Measurements from ENCODE around the gene PCDH15.

Gene PCDH15

DNA sequence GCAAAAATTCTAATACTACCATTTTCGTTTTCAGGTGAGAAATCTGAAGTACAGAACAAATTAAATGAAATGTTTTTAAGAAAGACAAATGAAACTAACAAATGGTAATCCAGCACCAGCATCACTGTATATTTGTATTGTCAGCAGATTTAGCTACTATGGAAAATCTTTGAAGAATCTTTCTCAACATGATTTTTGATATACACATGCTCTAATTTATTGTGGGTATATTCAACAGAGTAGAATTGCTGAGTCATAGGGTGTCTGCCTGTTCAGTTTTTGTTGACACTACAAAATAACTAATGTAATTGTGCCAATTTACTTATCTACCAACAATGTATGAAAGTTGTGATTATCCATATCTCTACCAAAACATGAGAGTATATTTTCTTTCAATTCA, 437.6 kb downstream of the PCDH15 start:
- no peak overlapping the region for H3K27ac ChIP-seq (ENCODE audit: low read length)
- H3K4me3 ChIP-seq (ENCODE audit: low read length) = no peak overlapping the region
- H3K9me3 ChIP-seq (replicated peaks; ENCODE audit: insufficient read depth, low read length) = no peaks in the 10 kb centered on the region
- no peaks in the 10 kb centered on the region for H3K79me2 ChIP-seq (ENCODE audit: low read length)
- H3K9me2 ChIP-seq (replicated peaks; ENCODE audit: insufficient read depth, low read length) = no peaks in the 10 kb centered on the region
- peak overlapping the region; percentile 2; the same call in 1 of the 2 replicates for H3K4me2 ChIP-seq (ENCODE audit: low read depth, low read length)
- TF ChIP-seq EZH2phosphoT487 (IDR thresholded peaks at IDR 0.05; ENCODE audit: low read length) (no peak), EZH2 (optimal IDR thresholded peaks at IDR 0.05; ENCODE audit: low read depth, low read length) (no peak)
- TF ChIP-seq, protein P1, sequence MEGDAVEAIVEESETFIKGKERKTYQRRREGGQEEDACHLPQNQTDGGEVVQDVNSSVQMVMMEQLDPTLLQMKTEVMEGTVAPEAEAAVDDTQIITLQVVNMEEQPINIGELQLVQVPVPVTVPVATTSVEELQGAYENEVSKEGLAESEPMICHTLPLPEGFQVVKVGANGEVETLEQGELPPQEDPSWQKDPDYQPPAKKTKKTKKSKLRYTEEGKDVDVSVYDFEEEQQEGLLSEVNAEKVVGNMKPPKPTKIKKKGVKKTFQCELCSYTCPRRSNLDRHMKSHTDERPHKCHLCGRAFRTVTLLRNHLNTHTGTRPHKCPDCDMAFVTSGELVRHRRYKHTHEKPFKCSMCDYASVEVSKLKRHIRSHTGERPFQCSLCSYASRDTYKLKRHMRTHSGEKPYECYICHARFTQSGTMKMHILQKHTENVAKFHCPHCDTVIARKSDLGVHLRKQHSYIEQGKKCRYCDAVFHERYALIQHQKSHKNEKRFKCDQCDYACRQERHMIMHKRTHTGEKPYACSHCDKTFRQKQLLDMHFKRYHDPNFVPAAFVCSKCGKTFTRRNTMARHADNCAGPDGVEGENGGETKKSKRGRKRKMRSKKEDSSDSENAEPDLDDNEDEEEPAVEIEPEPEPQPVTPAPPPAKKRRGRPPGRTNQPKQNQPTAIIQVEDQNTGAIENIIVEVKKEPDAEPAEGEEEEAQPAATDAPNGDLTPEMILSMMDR (IDR thresholded peaks at IDR 0.05; ENCODE audit: low read length) = no peak
- H3K36me3 ChIP-seq (replicated peaks; ENCODE audit: insufficient read depth, low read length) = no peaks in the 10 kb centered on the region
- H4K20me1 ChIP-seq (ENCODE audit: insufficient read depth, low read length) = no peaks in the 10 kb centered on the region
- no peaks in the 10 kb centered on the region for H3K27me3 ChIP-seq (replicated peaks; ENCODE audit: insufficient read depth, low read length)
- H3K9ac ChIP-seq (ENCODE audit: low read length) = no peak overlapping the region
- H3F3A ChIP-seq (ENCODE audit: insufficient read depth, low read length) = no peaks in the 10 kb centered on the region
- H2AFZ ChIP-seq (ENCODE audit: low read length) = no peak overlapping the region
- DNase-seq = peak; percentile 28
- H3K4me1 ChIP-seq (ENCODE audit: low read length) = no peaks in the 10 kb centered on the region

DNA sequence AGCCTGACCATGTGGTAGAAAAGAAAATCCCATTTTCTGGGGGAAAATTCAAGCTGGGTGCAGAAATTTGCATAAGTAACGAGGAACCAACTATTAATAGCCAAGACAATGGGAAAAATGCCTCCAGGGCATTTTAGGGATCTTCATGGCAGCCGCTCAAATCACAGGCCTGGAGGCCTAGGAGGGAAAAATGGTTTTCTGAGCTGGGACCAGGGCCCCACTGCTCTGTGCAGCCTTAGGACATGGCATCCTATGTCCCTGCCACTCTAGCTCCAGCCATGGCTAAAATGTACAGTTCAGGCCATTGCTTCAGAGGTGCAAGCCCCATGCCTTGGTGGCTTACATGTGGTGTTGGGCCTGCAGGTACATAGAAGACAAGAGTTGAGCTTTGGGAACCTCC, 459.0 kb downstream of the PCDH15 start:
- H3K79me2 ChIP-seq (ENCODE audit: low read length) = no peaks in the 10 kb centered on the region
- TF ChIP-seq EZH2phosphoT487 (IDR thresholded peaks at IDR 0.05; ENCODE audit: low read length) = no peak
- no peak for TF ChIP-seq EZH2 (optimal IDR thresholded peaks at IDR 0.05; ENCODE audit: low read depth, low read length)
- TF ChIP-seq, protein P1 (IDR thresholded peaks at IDR 0.05; ENCODE audit: low read length) = no peak
- H3K36me3 ChIP-seq (replicated peaks; ENCODE audit: insufficient read depth, low read length) = no peaks in the 10 kb centered on the region
- no peak overlapping the region for H2AFZ ChIP-seq (ENCODE audit: low read length)
- no peak overlapping the region for H3K9ac ChIP-seq (ENCODE audit: low read length)
- no peaks in the 10 kb centered on the region for H3K4me1 ChIP-seq (ENCODE audit: low read length)
- no peaks in the 10 kb centered on the region for H4K20me1 ChIP-seq (ENCODE audit: insufficient read depth, low read length)
- H3K27me3 ChIP-seq (replicated peaks; ENCODE audit: insufficient read depth, low read length) = no peaks in the 10 kb centered on the region
- DNase-seq = no peak
- H3K4me3 ChIP-seq (ENCODE audit: low read length) = no peak overlapping the region
- no peak overlapping the region for H3K27ac ChIP-seq (ENCODE audit: low read length)
- H3F3A ChIP-seq (ENCODE audit: insufficient read depth, low read length) = no peaks in the 10 kb centered on the region
- no peaks in the 10 kb centered on the region for H3K9me3 ChIP-seq (replicated peaks; ENCODE audit: insufficient read depth, low read length)
- H3K9me2 ChIP-seq (replicated peaks; ENCODE audit: insufficient read depth, low read length) = no peaks in the 10 kb centered on the region
- H3K4me2 ChIP-seq (ENCODE audit: low read depth, low read length) = no peak overlapping the region

DNA sequence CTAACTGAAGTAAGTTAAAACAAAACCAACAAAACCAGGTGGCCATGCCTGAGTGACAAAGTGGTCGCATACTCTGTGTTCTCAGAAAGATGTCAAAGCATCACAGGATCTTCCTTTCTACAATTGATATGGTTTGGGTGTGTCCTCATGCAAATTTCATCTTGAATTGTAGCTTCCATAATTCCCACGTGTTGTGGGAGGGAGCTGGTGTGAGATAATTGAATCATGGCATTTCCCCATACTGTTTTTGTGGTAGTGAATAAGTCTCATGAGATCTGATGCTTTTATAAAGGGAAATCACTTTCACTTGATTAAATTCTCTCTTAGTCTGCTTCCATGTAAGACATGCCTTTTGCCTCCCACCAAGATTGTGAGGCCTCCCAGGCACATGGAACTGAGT, 465.7 kb downstream of the PCDH15 start:
- no peaks in the 10 kb centered on the region for H4K20me1 ChIP-seq (ENCODE audit: insufficient read depth, low read length)
- H3K9me3 ChIP-seq (replicated peaks; ENCODE audit: insufficient read depth, low read length) = no peaks in the 10 kb centered on the region
- H3K27me3 ChIP-seq (replicated peaks; ENCODE audit: insufficient read depth, low read length) = no peaks in the 10 kb centered on the region
- H2AFZ ChIP-seq (ENCODE audit: low read length) = no peak overlapping the region
- DNase-seq = no peak
- TF ChIP-seq EZH2phosphoT487 (IDR thresholded peaks at IDR 0.05; ENCODE audit: low read length) (no peak), EZH2 (optimal IDR thresholded peaks at IDR 0.05; ENCODE audit: low read depth, low read length) (no peak)
- TF ChIP-seq, protein P1 (IDR thresholded peaks at IDR 0.05; ENCODE audit: low read length) = no peak
- H3K9ac ChIP-seq (ENCODE audit: low read length) = no peak overlapping the region
- no peaks in the 10 kb centered on the region for H3F3A ChIP-seq (ENCODE audit: insufficient read depth, low read length)
- H3K36me3 ChIP-seq (replicated peaks; ENCODE audit: insufficient read depth, low read length) = no peaks in the 10 kb centered on the region
- no peak overlapping the region for H3K4me2 ChIP-seq (ENCODE audit: low read depth, low read length)
- H3K4me1 ChIP-seq (ENCODE audit: low read length) = no peaks in the 10 kb centered on the region
- no peaks in the 10 kb centered on the region for H3K79me2 ChIP-seq (ENCODE audit: low read length)
- no peak overlapping the region for H3K27ac ChIP-seq (ENCODE audit: low read length)
- no peaks in the 10 kb centered on the region for H3K9me2 ChIP-seq (replicated peaks; ENCODE audit: insufficient read depth, low read length)
- no peak overlapping the region for H3K4me3 ChIP-seq (ENCODE audit: low read length)

Data from MM.1S (cell line).